SK-N-SH treated with all-trans-retinoic acid at 6 μM for 48 hours (cell line): ENCODE results near the gene ARHGEF12.

Experiments used
- ATAC-seq: fragments of 200-7000 bp; cut with Tn5 transposase; 3 replicates; pipeline ENCODE4 v1.9.1; 2020; ENCODE audit warnings: mild to moderate bottlenecking, moderate library complexity
- ARNTL ChIP-seq: fragments of 450-650 bp; formaldehyde crosslinking; IDR thresholded peaks from 2 replicates; pipeline ENCODE4 v1.5.0; 2020; ENCODE audit warnings: low read depth, mild to moderate bottlenecking, moderate library complexity, borderline replicate concordance
- BACH2 ChIP-seq: fragments of 250-450 bp; sonication (Bioruptor Pico); IDR thresholded peaks from 2 replicates; pipeline ENCODE4 v1.9.0; 2021; ENCODE audit warnings: mild to moderate bottlenecking, borderline replicate concordance
- CREB5 ChIP-seq: fragments of 250-450 bp; sonication (Bioruptor Pico); IDR thresholded peaks from 2 replicates; pipeline ENCODE4 v1.5.1; 2020; ENCODE audit warnings: low read depth, mild to moderate bottlenecking, moderate library complexity
- CSDC2 ChIP-seq: fragments of 250-450 bp; sonication (Bioruptor Pico); IDR thresholded peaks from 2 replicates; pipeline ENCODE4 v1.5.0; 2020; ENCODE audit warnings: mild to moderate bottlenecking, moderate library complexity
- ESRRG ChIP-seq: fragments of 250-450 bp; sonication (Bioruptor Pico); IDR thresholded peaks from 2 replicates; pipeline ENCODE4 v1.6.1; 2021; ENCODE audit warnings: mild to moderate bottlenecking
- GLIS3 ChIP-seq: fragments of 250-450 bp; sonication (Bioruptor Pico); IDR thresholded peaks from 2 replicates; pipeline ENCODE4 v1.5.0; 2020; ENCODE audit warnings: mild to moderate bottlenecking, moderate library complexity
- ISL1 ChIP-seq: fragments of 250-450 bp; sonication (Bioruptor Pico); IDR thresholded peaks from 2 replicates; pipeline ENCODE4 v2.1.2; 2022; ENCODE audit warnings: mild to moderate bottlenecking, moderate library complexity
- OSR1 ChIP-seq: fragments of 250-450 bp; sonication (Bioruptor Pico); IDR thresholded peaks from 2 replicates; pipeline ENCODE4 v1.8.0; 2022; ENCODE audit warnings: moderate library complexity, mild to moderate bottlenecking, inconsistent platforms
- PPARA ChIP-seq: fragments of 250-450 bp; sonication (Bioruptor Pico); IDR thresholded peaks from 2 replicates; pipeline ENCODE4 v1.5.0; 2020; ENCODE audit warnings: mild to moderate bottlenecking, borderline replicate concordance
- RARB ChIP-seq: fragments of 250-450 bp; sonication (Bioruptor Pico); IDR thresholded peaks from 2 replicates; pipeline ENCODE4 v1.8.0; 2021; ENCODE audit warnings: mild to moderate bottlenecking, moderate library complexity
- TCF4 ChIP-seq: fragments of 250-450 bp; sonication (Bioruptor Pico); IDR thresholded peaks from 2 replicates; pipeline ENCODE4 v1.8.0; 2021; ENCODE audit warnings: mild to moderate bottlenecking, moderate library complexity, borderline replicate concordance
- TOX ChIP-seq: fragments of 250-450 bp; sonication (Bioruptor Pico); IDR thresholded peaks from 2 replicates; pipeline ENCODE4 v1.8.0; 2021; ENCODE audit warnings: mild to moderate bottlenecking, moderate library complexity, borderline replicate concordance
- TSHZ2 ChIP-seq: fragments of 250-450 bp; sonication (Bioruptor Pico); IDR thresholded peaks from 2 replicates; pipeline ENCODE4 v1.5.0; 2020; ENCODE audit warnings: mild to moderate bottlenecking, moderate library complexity
- ZC3H10 ChIP-seq: fragments of 250-450 bp; sonication (Bioruptor Pico); IDR thresholded peaks from 2 replicates; pipeline ENCODE4 v1.5.1; 2021; ENCODE audit warnings: mild to moderate bottlenecking, moderate library complexity
- ZFP30 ChIP-seq: fragments of 450-650 bp; formaldehyde crosslinking; IDR thresholded peaks from 2 replicates; pipeline ENCODE4 v1.5.0; 2022; ENCODE audit warnings: mild to moderate bottlenecking, moderate library complexity
- ZNF565 ChIP-seq: fragments of 450-650 bp; formaldehyde crosslinking; conservative IDR thresholded peaks from 2 replicates; pipeline ENCODE4 v1.5.0; 2020; ENCODE audit warnings: low read depth, mild to moderate bottlenecking, moderate library complexity
- ZNF8 ChIP-seq: fragments of 450-650 bp; formaldehyde crosslinking; IDR thresholded peaks from 2 replicates; pipeline ENCODE4 v1.5.0; 2020; ENCODE audit warnings: mild to moderate bottlenecking, moderate library complexity
- TF ChIP-seq, protein P1 (sequence below): fragments of 250-450 bp; sonication (Bioruptor Pico); IDR thresholded peaks from 2 replicates; pipeline ENCODE4 v1.5.1; 2021; ENCODE audit warnings: mild to moderate bottlenecking, moderate library complexity
- TF ChIP-seq, protein P2 (sequence below): fragments of 250-450 bp; sonication (Bioruptor Pico); IDR thresholded peaks from 2 replicates; pipeline ENCODE4 v1.8.0; 2021; ENCODE audit warnings: low read depth, mild to moderate bottlenecking, moderate library complexity, borderline replicate concordance
- TF ChIP-seq, protein P3 (sequence below): fragments of 250-450 bp; sonication (Bioruptor Pico); IDR thresholded peaks from 2 replicates; pipeline ENCODE4 v1.8.0; 2020; ENCODE audit warnings: mild to moderate bottlenecking, moderate library complexity, borderline replicate concordance

Gene ARHGEF12

DNA sequence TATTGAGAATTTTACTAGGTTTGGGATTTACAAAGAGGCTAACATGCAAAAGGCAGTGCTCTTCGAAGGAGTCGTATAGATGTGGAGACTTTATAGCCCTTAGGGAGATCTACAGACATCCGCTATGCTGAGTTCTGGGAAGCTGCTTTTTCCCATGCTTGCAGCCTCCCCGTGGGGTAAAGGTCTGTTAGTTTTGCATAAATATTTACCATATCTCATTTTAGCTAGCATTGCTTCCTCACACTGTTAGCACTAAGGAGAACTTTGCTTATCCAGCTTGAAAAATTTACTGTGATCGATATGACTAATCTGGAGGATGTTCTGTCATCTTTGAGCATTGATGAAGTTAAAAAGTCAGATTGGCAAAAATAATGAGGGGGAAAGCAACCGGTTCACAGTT, 18.6 kb downstream of the ARHGEF12 start (continued):
- TF ChIP-seq, protein P1, sequence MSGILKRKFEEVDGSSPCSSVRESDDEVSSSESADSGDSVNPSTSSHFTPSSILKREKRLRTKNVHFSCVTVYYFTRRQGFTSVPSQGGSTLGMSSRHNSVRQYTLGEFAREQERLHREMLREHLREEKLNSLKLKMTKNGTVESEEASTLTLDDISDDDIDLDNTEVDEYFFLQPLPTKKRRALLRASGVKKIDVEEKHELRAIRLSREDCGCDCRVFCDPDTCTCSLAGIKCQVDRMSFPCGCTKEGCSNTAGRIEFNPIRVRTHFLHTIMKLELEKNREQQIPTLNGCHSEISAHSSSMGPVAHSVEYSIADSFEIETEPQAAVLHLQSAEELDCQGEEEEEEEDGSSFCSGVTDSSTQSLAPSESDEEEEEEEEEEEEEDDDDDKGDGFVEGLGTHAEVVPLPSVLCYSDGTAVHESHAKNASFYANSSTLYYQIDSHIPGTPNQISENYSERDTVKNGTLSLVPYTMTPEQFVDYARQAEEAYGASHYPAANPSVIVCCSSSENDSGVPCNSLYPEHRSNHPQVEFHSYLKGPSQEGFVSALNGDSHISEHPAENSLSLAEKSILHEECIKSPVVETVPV (CRISPR knock-in tag), result no peak

- TF ChIP-seq OSR1 (CRISPR knock-in tag) (no peak), ZNF8 (CRISPR knock-in tag) (no peak), RARB (no peak), BACH2 (CRISPR knock-in tag) (no peak), CREB5 (CRISPR knock-in tag) (no peak)
- ATAC-seq, result no peak
Observed at GRCh38 chr11:120357620-120358019, 21.4 kb downstream of the ARHGEF12 start.

DNA sequence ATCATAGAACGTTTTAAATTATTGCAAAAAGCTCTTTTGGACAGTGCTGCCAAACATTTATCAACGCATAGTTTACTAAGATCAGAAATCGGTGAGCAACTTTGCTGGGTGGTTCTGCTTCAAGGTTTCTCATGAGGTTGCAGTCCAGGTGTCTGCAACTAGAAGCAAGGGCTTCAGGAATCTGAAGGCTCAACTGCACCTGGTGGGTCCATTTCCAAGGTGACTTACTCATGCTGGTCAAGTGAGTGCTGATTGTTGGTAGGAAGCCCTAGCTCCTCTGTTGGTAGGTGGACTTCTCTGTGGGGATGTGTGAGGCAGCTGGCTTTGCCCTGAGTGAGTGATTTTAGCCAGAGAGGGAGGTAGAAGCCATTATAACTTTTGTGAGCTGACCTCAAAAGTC, 22.5 kb downstream of the ARHGEF12 start:
- TF ChIP-seq ISL1 (CRISPR knock-in tag), result no peak
- no peak for TF ChIP-seq ESRRG (CRISPR knock-in tag)
- no peak for TF ChIP-seq PPARA (CRISPR knock-in tag)
- no peak for TF ChIP-seq ARNTL
- TF ChIP-seq ZNF565 (CRISPR knock-in tag), result no peak
- TF ChIP-seq, protein P2, sequence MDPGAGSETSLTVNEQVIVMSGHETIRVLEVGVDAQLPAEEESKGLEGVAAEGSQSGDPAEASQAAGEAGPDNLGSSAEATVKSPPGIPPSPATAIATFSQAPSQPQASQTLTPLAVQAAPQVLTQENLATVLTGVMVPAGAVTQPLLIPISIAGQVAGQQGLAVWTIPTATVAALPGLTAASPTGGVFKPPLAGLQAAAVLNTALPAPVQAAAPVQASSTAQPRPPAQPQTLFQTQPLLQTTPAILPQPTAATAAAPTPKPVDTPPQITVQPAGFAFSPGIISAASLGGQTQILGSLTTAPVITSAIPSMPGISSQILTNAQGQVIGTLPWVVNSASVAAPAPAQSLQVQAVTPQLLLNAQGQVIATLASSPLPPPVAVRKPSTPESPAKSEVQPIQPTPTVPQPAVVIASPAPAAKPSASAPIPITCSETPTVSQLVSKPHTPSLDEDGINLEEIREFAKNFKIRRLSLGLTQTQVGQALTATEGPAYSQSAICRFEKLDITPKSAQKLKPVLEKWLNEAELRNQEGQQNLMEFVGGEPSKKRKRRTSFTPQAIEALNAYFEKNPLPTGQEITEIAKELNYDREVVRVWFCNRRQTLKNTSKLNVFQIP (CRISPR knock-in tag), result no peak
- TF ChIP-seq ZNF8 (CRISPR knock-in tag), result no peak
- TF ChIP-seq GLIS3 (CRISPR knock-in tag), result no peak
- TF ChIP-seq BACH2 (CRISPR knock-in tag), result no peak
- TF ChIP-seq, protein P3, sequence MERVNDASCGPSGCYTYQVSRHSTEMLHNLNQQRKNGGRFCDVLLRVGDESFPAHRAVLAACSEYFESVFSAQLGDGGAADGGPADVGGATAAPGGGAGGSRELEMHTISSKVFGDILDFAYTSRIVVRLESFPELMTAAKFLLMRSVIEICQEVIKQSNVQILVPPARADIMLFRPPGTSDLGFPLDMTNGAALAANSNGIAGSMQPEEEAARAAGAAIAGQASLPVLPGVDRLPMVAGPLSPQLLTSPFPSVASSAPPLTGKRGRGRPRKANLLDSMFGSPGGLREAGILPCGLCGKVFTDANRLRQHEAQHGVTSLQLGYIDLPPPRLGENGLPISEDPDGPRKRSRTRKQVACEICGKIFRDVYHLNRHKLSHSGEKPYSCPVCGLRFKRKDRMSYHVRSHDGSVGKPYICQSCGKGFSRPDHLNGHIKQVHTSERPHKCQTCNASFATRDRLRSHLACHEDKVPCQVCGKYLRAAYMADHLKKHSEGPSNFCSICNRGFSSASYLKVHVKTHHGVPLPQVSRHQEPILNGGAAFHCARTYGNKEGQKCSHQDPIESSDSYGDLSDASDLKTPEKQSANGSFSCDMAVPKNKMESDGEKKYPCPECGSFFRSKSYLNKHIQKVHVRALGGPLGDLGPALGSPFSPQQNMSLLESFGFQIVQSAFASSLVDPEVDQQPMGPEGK (CRISPR knock-in tag), result no peak
- no peak for TF ChIP-seq TCF4 (CRISPR knock-in tag)
- no peak for TF ChIP-seq RARB
- TF ChIP-seq, all 23 proteins: peak for 0

GRCh38 chr11:120363436-120363835, 27.2 kb downstream of the ARHGEF12 start:
- TF ChIP-seq, protein P1 (CRISPR knock-in tag), result no peak
- no peak for TF ChIP-seq ZNF565 (CRISPR knock-in tag)
- TF ChIP-seq ESRRG (CRISPR knock-in tag), result no peak
- TF ChIP-seq OSR1 (CRISPR knock-in tag), result no peak
- no peak for TF ChIP-seq GLIS3 (CRISPR knock-in tag)
- no peak for TF ChIP-seq CSDC2 (CRISPR knock-in tag)
- TF ChIP-seq PPARA (CRISPR knock-in tag), result no peak
- TF ChIP-seq BACH2 (CRISPR knock-in tag), result no peak
- no peak for TF ChIP-seq TCF4 (CRISPR knock-in tag)
- no peak for TF ChIP-seq ARNTL
- TF ChIP-seq ZC3H10 (CRISPR knock-in tag), result no peak
- TF ChIP-seq TOX, result no peak
- TF ChIP-seq, protein P2 (CRISPR knock-in tag), result no peak
- TF ChIP-seq ZFP30 (CRISPR knock-in tag), result no peak
- no peak for TF ChIP-seq RARB
- no peak for TF ChIP-seq CREB5 (CRISPR knock-in tag)
- no peak for TF ChIP-seq TSHZ2 (CRISPR knock-in tag)
- no peak for ATAC-seq

More for the DNA sequence above, 22.5 kb downstream of the ARHGEF12 start:
- ATAC-seq, result no peak
